SK-N-SH (cell line): Measurements from ENCODE around the gene KCNAB3.

ENCODE experiments used
- EP300 ChIP-seq, 2 experiments: IDR thresholded peaks; 2 replicates each; pipeline versions ENCODE4 v1.4.0 to v1.6.1; 2012; ENCODE audit warnings: borderline replicate concordance in 1 of 2, low read depth in 1 of 2, low read length in 1 of 2
- IRF3 ChIP-seq: fragments of 150-350 bp; IDR thresholded peaks from 2 replicates; pipeline ENCODE4 v1.6.1; 2016; ENCODE audit warnings: mild to moderate bottlenecking, low read depth, low read length
- POLR2AphosphoS5 ChIP-seq: IDR thresholded peaks from 2 replicates; pipeline ENCODE4 v1.6.1; 2012; ENCODE audit warnings: low read depth, low read length
- RCOR1 ChIP-seq: fragments of 150-350 bp; IDR thresholded peaks from 2 replicates; pipeline ENCODE4 v1.6.1; 2017; ENCODE audit warnings: antibody characterized with exemption, low read length
- REST ChIP-seq: IDR thresholded peaks from 2 replicates; pipeline ENCODE4 v1.6.1; 2012; ENCODE audit warnings: mild to moderate bottlenecking, low read depth, low read length, moderate library complexity
- TF ChIP-seq, protein P1 (sequence below): fragments of 200-600 bp; sonication (generic); IDR thresholded peaks from 2 replicates; pipeline ENCODE4 v1.6.1; 2017; ENCODE audit warnings: antibody characterized with exemption, mild to moderate bottlenecking, moderate library complexity

- no peak for TF ChIP-seq REST
- TF ChIP-seq, protein P1, sequence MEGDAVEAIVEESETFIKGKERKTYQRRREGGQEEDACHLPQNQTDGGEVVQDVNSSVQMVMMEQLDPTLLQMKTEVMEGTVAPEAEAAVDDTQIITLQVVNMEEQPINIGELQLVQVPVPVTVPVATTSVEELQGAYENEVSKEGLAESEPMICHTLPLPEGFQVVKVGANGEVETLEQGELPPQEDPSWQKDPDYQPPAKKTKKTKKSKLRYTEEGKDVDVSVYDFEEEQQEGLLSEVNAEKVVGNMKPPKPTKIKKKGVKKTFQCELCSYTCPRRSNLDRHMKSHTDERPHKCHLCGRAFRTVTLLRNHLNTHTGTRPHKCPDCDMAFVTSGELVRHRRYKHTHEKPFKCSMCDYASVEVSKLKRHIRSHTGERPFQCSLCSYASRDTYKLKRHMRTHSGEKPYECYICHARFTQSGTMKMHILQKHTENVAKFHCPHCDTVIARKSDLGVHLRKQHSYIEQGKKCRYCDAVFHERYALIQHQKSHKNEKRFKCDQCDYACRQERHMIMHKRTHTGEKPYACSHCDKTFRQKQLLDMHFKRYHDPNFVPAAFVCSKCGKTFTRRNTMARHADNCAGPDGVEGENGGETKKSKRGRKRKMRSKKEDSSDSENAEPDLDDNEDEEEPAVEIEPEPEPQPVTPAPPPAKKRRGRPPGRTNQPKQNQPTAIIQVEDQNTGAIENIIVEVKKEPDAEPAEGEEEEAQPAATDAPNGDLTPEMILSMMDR = no peak
- TF ChIP-seq EP300 (IDR thresholded peaks at IDR 0.05; ENCODE audit: borderline replicate concordance in 1 of 2, low read depth in 1 of 2, low read length in 1 of 2) = no peak
- TF ChIP-seq RCOR1 = no peak
- no peak for TF ChIP-seq POLR2AphosphoS5
- TF ChIP-seq IRF3 = no peak
Observed at GRCh38 chr17:7943291-7943690, 13.6 kb upstream of the KCNAB3 start.
